Uterus (tissue), 4 donors: ENCODE data around the gene CNTNAP4. TPM values are rescaled to one million over a fixed set of nuclear protein-coding genes. Genes with fewer than 3 reads are reported as not detected.

Experiments
- DNase-seq, 2 donors: peaks; one replicate each; pipeline ENCODE4 v3.0.0-alpha.2; 2019 to 2020
- H3K27ac ChIP-seq, 2 donors: fragments of 200-600 bp; sonication (generic); 1 replicate in 1 of 2; 2 replicates in 1 of 2; pipeline ENCODE4 v1.5.1; 2016 to 2018
- H3K27me3 ChIP-seq, 2 donors: fragments of 200-600 bp; sonication (generic); one replicate each; pipeline ENCODE4 v1.5.1; 2018 to 2019; ENCODE audit warnings: control low read depth in 1 of 2
- H3K36me3 ChIP-seq, 2 donors: fragments of 200-600 bp; sonication (generic); one replicate each; pipeline ENCODE4 v1.5.1; 2019; ENCODE audit warnings: control low read depth in 1 of 2
- H3K4me1 ChIP-seq, 2 donors: fragments of 200-600 bp; sonication (generic); one replicate each; pipeline ENCODE4 v1.5.1; 2018 to 2019; ENCODE audit warnings: control low read depth in 1 of 2
- H3K4me3 ChIP-seq, 2 donors: fragments of 200-600 bp; sonication (generic); 1 replicate in 1 of 2; 2 replicates in 1 of 2; pipeline ENCODE4 v1.5.1; 2018 to 2019; ENCODE audit warnings: mild to moderate bottlenecking in 1 of 2
- H3K9me3 ChIP-seq, 2 donors: fragments of 200-600 bp; sonication (generic); one replicate each; pipeline ENCODE4 v1.5.1; 2019; ENCODE audit warnings: control low read depth in 1 of 2
- POLR2A ChIP-seq, 2 donors: fragments of 450-650 bp; IDR thresholded peaks; one replicate each; pipeline ENCODE4 v1.6.1; 2016; ENCODE audit warnings: antibody characterized with exemption in 2 of 2, mild to moderate bottlenecking in 1 of 2, moderate library complexity in 1 of 2
- intact Hi-C: fragments of 100-400 bp; cut with DNase I; formaldehyde crosslinking; loops from one replicate; pipeline ENCODE4 v1.15.1; 2023; ENCODE audit warnings: low total_unique reads
- total RNA-seq, 4 donors: library from RNA; depleted of rRNA in 3 of 4; stranded (reverse); fragments of >200 nt in 3 of 4; gene quantifications; one replicate each; pipeline versions ENCODE4 v1.1.0 to v1.2.4, GENCODE V29; 2014 to 2023
- TF ChIP-seq, protein P1 (sequence below), 4 experiments: fragments of 200-600 bp in 2 of 4; fragments of 450-650 bp in 2 of 4; sonication (generic) in 2 of 4; IDR thresholded peaks; one replicate each; pipeline ENCODE4 v1.5.1; 2016 to 2019; ENCODE audit warnings: antibody characterized with exemption in 4 of 4, mild to moderate bottlenecking in 2 of 4, moderate library complexity in 1 of 4
- donor health status: DM: yes; HTN: yes; CAD: no.

The CNTNAP4 gene
- total RNA-seq, 4 donors from 2014 or later, result 20.3 TPM; not detected in 3

DNA sequence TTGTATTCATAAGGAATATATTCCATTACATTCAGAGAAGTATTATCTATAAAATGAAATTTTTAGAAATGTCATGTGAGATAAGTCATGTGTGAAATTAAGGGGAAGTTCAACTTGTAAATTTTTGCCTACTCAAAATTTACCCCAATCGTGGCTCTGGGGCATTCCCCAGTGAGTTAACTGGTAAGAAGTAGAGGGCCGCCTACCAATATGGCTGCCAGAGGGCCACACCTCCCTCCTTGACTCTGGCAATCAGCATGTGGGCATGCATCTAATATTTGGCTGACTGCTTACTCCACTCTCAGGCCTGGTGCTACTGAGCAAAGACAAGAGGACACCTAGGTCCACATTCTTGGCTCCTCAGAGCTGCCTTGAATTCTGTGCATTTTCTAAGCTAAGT, 39.7 kb upstream of the CNTNAP4 start:
- intact Hi-C loops, result no loop called here
- no peak overlapping the region for H3K27ac ChIP-seq
- H3K27me3 ChIP-seq, result no peaks in the 10 kb centered on the region
- DNase-seq, result no peak
- no peaks in the 10 kb centered on the region for H3K4me1 ChIP-seq
- TF ChIP-seq POLR2A (IDR thresholded peaks at IDR 0.05), result no peak
- TF ChIP-seq, protein P1, sequence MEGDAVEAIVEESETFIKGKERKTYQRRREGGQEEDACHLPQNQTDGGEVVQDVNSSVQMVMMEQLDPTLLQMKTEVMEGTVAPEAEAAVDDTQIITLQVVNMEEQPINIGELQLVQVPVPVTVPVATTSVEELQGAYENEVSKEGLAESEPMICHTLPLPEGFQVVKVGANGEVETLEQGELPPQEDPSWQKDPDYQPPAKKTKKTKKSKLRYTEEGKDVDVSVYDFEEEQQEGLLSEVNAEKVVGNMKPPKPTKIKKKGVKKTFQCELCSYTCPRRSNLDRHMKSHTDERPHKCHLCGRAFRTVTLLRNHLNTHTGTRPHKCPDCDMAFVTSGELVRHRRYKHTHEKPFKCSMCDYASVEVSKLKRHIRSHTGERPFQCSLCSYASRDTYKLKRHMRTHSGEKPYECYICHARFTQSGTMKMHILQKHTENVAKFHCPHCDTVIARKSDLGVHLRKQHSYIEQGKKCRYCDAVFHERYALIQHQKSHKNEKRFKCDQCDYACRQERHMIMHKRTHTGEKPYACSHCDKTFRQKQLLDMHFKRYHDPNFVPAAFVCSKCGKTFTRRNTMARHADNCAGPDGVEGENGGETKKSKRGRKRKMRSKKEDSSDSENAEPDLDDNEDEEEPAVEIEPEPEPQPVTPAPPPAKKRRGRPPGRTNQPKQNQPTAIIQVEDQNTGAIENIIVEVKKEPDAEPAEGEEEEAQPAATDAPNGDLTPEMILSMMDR (IDR thresholded peaks at IDR 0.05), result no peak
- H3K4me3 ChIP-seq, result no peak overlapping the region
- H3K36me3 ChIP-seq, result no peaks in the 10 kb centered on the region
- H3K9me3 ChIP-seq, result no peaks in the 10 kb centered on the region

DNA sequence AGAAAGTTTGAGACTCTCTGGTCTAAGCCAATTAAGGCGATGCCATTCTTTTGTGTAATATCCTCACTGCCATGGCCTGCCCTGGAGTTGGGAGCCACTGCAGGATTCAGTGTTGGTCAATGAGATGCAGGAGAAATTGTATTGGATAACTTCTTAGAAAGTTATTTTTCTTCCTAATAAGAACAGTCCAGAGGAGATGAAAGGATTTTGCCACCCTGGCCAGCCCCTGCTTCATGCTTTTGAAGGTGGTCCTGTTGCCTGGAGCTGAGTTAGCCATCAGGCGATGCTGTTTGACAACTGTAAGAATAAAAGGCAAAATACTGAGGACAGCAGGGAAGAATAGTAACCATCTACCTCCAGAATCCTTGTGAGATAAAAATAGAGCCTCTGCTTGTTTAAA, 35.4 kb upstream of the CNTNAP4 start:
- intact Hi-C loops, result no loop called here
- no peak overlapping the region for H3K4me3 ChIP-seq
- no peak for TF ChIP-seq POLR2A (IDR thresholded peaks at IDR 0.05)
- TF ChIP-seq, protein P1 (IDR thresholded peaks at IDR 0.05), result no peak
- DNase-seq, result no peak
- H3K36me3 ChIP-seq, result no peaks in the 10 kb centered on the region
- no peaks in the 10 kb centered on the region for H3K27me3 ChIP-seq
- H3K4me1 ChIP-seq, result no peaks in the 10 kb centered on the region
- H3K27ac ChIP-seq, result no peak overlapping the region
- no peaks in the 10 kb centered on the region for H3K9me3 ChIP-seq

DNA sequence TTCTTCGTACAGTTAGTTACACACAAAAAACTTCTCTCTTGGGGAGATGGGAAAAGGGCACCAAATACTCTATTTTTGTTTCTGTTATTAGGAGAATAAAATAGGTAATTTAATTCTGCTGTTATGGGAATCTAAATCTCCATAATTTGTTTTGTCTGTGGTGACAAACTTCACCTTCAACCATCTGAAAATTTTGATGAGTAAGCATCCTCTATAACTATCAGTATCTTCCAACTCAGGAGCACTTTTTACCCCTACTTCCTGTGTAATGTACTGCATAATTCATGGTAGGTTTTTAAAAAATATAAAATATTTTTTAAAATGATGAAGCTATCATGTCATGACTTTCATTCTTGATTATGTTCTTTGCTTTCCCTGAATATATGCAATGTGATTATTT, 33.6 kb upstream of the CNTNAP4 start:
- TF ChIP-seq POLR2A (IDR thresholded peaks at IDR 0.05), result no peak
- TF ChIP-seq, protein P1 (IDR thresholded peaks at IDR 0.05), result no peak
- H3K27ac ChIP-seq, result no peak overlapping the region
- no peak overlapping the region for H3K4me3 ChIP-seq
- H3K9me3 ChIP-seq, result no peaks in the 10 kb centered on the region
- intact Hi-C loops, result no loop called here
- no peaks in the 10 kb centered on the region for H3K27me3 ChIP-seq
- no peaks in the 10 kb centered on the region for H3K36me3 ChIP-seq
- no peaks in the 10 kb centered on the region for H3K4me1 ChIP-seq
- DNase-seq, result no peak

DNA sequence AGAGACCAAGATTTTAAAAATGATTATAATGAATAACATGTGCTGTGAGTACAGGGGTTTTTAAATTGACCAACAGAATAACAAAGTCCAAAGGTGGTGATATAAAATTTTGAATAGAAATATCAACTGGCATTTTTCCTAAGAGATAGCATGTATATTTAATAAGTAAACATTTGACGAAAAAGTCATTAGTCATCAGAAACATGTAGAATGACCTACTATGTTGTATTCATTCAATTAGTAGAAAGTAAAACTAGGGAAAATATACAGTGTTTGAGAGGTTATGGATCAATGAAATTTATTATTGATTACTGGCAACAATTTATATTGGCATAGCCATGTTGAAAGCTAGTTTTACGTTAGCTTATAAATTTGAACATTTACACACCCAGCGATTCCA, 30.6 kb upstream of the CNTNAP4 start:
- Histone ChIP-seq H3K4me3 (no peak overlapping the region), H3K27me3 (no peaks in the 10 kb centered on the region)

DNA sequence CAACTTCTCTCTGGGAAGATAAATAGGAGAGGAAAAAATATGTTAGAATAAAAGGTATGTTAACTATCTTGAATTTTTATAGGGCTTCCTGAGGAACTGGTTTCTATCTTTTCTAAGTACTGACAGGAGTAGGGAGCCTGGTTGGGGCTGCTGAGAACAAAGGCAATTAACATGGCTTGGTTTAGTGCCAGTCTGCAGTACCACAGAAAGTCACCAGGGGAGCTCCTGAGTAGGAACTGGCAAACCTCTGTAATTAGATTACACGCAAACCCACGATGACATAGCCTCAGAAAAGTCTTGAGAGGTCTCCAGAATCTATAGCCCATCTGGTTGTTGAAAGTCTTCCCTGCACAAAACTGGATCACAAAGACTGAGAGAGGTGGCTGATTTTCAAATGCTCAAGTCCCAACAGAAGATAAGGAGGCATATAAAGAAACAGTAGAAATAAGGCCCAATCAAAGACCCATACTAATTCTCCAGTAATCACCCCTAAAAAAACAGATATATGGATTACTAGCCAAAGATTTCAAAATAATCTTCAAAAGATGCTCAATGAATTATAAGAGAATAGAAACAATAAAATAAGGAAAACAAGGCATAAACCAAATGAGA, 11.7 kb upstream of the CNTNAP4 start:
- no peaks in the 10 kb centered on the region for H3K27me3 ChIP-seq
- intact Hi-C loops, result no loop called here
- H3K36me3 ChIP-seq, result no peaks in the 10 kb centered on the region
- no peak for DNase-seq
- no peaks in the 10 kb centered on the region for H3K9me3 ChIP-seq
- H3K4me3 ChIP-seq, result no peak overlapping the region
- no peak overlapping the region for H3K27ac ChIP-seq
- TF ChIP-seq, protein P1 (IDR thresholded peaks at IDR 0.05), result no peak
- TF ChIP-seq POLR2A (IDR thresholded peaks at IDR 0.05), result no peak
- H3K4me1 ChIP-seq, result no peaks in the 10 kb centered on the region

More for the DNA sequence above, 30.6 kb upstream of the CNTNAP4 start:
- DNase-seq, result no peak
- no peak overlapping the region for H3K27ac ChIP-seq
- intact Hi-C loops, result no loop called here
- no peaks in the 10 kb centered on the region for H3K36me3 ChIP-seq
- TF ChIP-seq, protein P1 (IDR thresholded peaks at IDR 0.05), result no peak
- no peak for TF ChIP-seq POLR2A (IDR thresholded peaks at IDR 0.05)
- H3K9me3 ChIP-seq, result no peaks in the 10 kb centered on the region
- no peaks in the 10 kb centered on the region for H3K4me1 ChIP-seq
